Glomerular visceral epithelial cell (primary cell): ENCODE measurements around the gene SGCD.
"Not testable (repeated sequence)": the region's sequence is repeated elsewhere in the genome, so short reads cannot be mapped to it uniquely, and the experiment has no call there.

Source experiments
- DNase-seq: peaks from one replicate; pipeline ENCODE4 v3.0.0-alpha.2; 2016; ENCODE audit errors: extremely low spot score

The SGCD gene

GRCh38 chr5:156570615-156571014 lies 243.7 kb downstream of the SGCD start:
- no peak for DNase-seq

GRCh38 chr5:156581725-156582124 lies 254.8 kb downstream of the SGCD start:
- no peak for DNase-seq

GRCh38 chr5:156582193-156582598 lies 255.2 kb downstream of the SGCD start:
- DNase-seq: no peak

- DNase-seq: no peak
Measured at GRCh38 chr5:156584871-156585270, 257.9 kb downstream of the SGCD start.

GRCh38 chr5:156585999-156586398 lies 259.0 kb downstream of the SGCD start:
- no peak for DNase-seq

GRCh38 chr5:156587012-156587411 lies 260.0 kb downstream of the SGCD start:
- no peak for DNase-seq

GRCh38 chr5:156588306-156588705 lies 261.3 kb downstream of the SGCD start:
- DNase-seq: no peak

- DNase-seq: no peak
Measured at GRCh38 chr5:156589104-156589945, 262.4 kb downstream of the SGCD start.

GRCh38 chr5:156589946-156590216 lies 262.9 kb downstream of the SGCD start:
- DNase-seq: no peak

- no peak for DNase-seq
Measured at GRCh38 chr5:156590978-156591377, 264.0 kb downstream of the SGCD start.

GRCh38 chr5:156591631-156592030 lies 264.7 kb downstream of the SGCD start:
- DNase-seq: no peak

- DNase-seq: no peak
Measured at GRCh38 chr5:156593546-156593945, 266.6 kb downstream of the SGCD start.

GRCh38 chr5:156594406-156594805 lies 267.4 kb downstream of the SGCD start:
- DNase-seq: no peak

- DNase-seq: no peak
Measured at GRCh38 chr5:156595132-156595787, 268.3 kb downstream of the SGCD start.

- DNase-seq: no peak
Measured at GRCh38 chr5:156597276-156597675, 270.3 kb downstream of the SGCD start.

GRCh38 chr5:156598964-156599363 lies 272.0 kb downstream of the SGCD start:
- no peak for DNase-seq

- DNase-seq: not testable (repeated sequence)
Measured at GRCh38 chr5:156610582-156610981, 283.6 kb downstream of the SGCD start.

- no peak for DNase-seq
Measured at GRCh38 chr5:156615901-156616300, 288.9 kb downstream of the SGCD start.

- no peak for DNase-seq
Measured at GRCh38 chr5:156617426-156617825, 290.5 kb downstream of the SGCD start.

GRCh38 chr5:156618601-156619000 lies 291.6 kb downstream of the SGCD start:
- no peak for DNase-seq

- DNase-seq: no peak
Measured at GRCh38 chr5:156621719-156622118, 294.8 kb downstream of the SGCD start.

- DNase-seq: no peak
Measured at GRCh38 chr5:156623381-156624040, 296.5 kb downstream of the SGCD start.

GRCh38 chr5:156624686-156625085 lies 297.7 kb downstream of the SGCD start:
- no peak for DNase-seq
